GM12878 (cell line): ENCODE data around the gene PKN3. TPM values are rescaled to one million over a fixed set of nuclear protein-coding genes. Genes with fewer than 3 reads are reported as not detected.

Source experiments
- ASH2L ChIP-seq: fragments of 300-600, 200-600 bp; sonication (generic); IDR thresholded peaks from 2 replicates; pipeline ENCODE4 v1.6.1; 2017; ENCODE audit warnings: low read depth, mild to moderate bottlenecking, borderline replicate concordance
- IKZF1 ChIP-seq: fragments of 450-650 bp; conservative IDR thresholded peaks from 2 replicates; pipeline ENCODE4 v1.6.1; 2017; ENCODE audit warnings: antibody characterized with exemption, mild to moderate bottlenecking
- POLR2AphosphoS5 ChIP-seq: IDR thresholded peaks from 2 replicates; pipeline ENCODE4 v1.6.1; 2011; ENCODE audit warnings: mild to moderate bottlenecking, low read length, inconsistent platforms
- SIN3A ChIP-seq: IDR thresholded peaks from 2 replicates; pipeline ENCODE4 v1.6.1; 2012; ENCODE audit warnings: low read depth, low read length, improper control_type of control experiment
- SMC3 ChIP-seq: IDR thresholded peaks from 2 replicates; pipeline ENCODE4 v1.6.1; 2011; ENCODE audit warnings: low read length, improper control_type of control experiment, borderline replicate concordance
- SP1 ChIP-seq: IDR thresholded peaks from one replicate; pipeline ENCODE4 v1.6.1; 2011; ENCODE audit warnings: low read depth, low read length
- TBL1XR1 ChIP-seq: IDR thresholded peaks from 2 replicates; pipeline ENCODE4 v1.6.1; 2012; ENCODE audit warnings: low read depth, low read length, improper control_type of control experiment
- polyA plus RNA-seq, 11 experiments: library from polyadenylated mRNA; depleted of rRNA in 4 of 11; unstranded in 6 of 11; stranded (reverse) in 5 of 11; fragments of >200 nt; fragmentation: Nextera tagmentation in 4 of 11; fragmentation: Illumina TruSeq in 1 of 11; extraction: Ambion mirVana in 4 of 11; extraction: Trizol in 1 of 11; gene quantifications; 1 replicate in 1 of 11; 2 replicates in 10 of 11; pipeline versions ENCODE4 v1.2.1 to v1.2.3, GENCODE V29; 2011 to 2016; ENCODE audit warnings: inconsistent platforms in 2 of 11, missing spikeins in 2 of 11, low read depth in 1 of 11
- total RNA-seq, 4 experiments: library from RNA; depleted of rRNA in 3 of 4; stranded (reverse); fragments of >200 nt in 3 of 4; fragmentation: Illumina TruSeq in 1 of 4; extraction: Trizol in 1 of 4; gene quantifications; 2 replicates each; pipeline versions ENCODE4 v1.2.1 to v1.2.3, GENCODE V29; 2013 to 2021
- TF ChIP-seq, protein P1 (sequence below): fragments of 450-650 bp; IDR thresholded peaks from 2 replicates; pipeline ENCODE4 v1.6.1; 2016; ENCODE audit warnings: mild to moderate bottlenecking, moderate library complexity, borderline replicate concordance
- TF ChIP-seq, protein P2 (sequence below): fragments of 450-650 bp; IDR thresholded peaks from 2 replicates; pipeline ENCODE4 v1.6.1; 2018; ENCODE audit warnings: mild to moderate bottlenecking, low read depth, moderate library complexity; ENCODE audit not compliant: partially characterized antibody
- TF ChIP-seq, protein P3 (sequence below): IDR thresholded peaks from 2 replicates; pipeline ENCODE4 v1.6.1; 2012; ENCODE audit warnings: improper control_type of control experiment, low read depth, low read length; ENCODE audit not compliant: insufficient replicate concordance
- TF ChIP-seq, protein P4 (sequence below): fragments of 450-650 bp; IDR thresholded peaks from 2 replicates; pipeline ENCODE4 v1.6.1; 2014; ENCODE audit warnings: mild to moderate bottlenecking
- TF ChIP-seq, protein P5 (sequence below): fragments of 450-650 bp; conservative IDR thresholded peaks from 2 replicates; pipeline ENCODE4 v1.6.1; 2017; ENCODE audit warnings: mild to moderate bottlenecking, moderate library complexity

PKN3 gene
- total and polyA plus RNA-seq, 10 of the 15 experiments (the other 5 are each of a cell fraction or from before 2014, with no cell fraction given), result 0.35 to 11.0 (median 3.3) TPM

DNA sequence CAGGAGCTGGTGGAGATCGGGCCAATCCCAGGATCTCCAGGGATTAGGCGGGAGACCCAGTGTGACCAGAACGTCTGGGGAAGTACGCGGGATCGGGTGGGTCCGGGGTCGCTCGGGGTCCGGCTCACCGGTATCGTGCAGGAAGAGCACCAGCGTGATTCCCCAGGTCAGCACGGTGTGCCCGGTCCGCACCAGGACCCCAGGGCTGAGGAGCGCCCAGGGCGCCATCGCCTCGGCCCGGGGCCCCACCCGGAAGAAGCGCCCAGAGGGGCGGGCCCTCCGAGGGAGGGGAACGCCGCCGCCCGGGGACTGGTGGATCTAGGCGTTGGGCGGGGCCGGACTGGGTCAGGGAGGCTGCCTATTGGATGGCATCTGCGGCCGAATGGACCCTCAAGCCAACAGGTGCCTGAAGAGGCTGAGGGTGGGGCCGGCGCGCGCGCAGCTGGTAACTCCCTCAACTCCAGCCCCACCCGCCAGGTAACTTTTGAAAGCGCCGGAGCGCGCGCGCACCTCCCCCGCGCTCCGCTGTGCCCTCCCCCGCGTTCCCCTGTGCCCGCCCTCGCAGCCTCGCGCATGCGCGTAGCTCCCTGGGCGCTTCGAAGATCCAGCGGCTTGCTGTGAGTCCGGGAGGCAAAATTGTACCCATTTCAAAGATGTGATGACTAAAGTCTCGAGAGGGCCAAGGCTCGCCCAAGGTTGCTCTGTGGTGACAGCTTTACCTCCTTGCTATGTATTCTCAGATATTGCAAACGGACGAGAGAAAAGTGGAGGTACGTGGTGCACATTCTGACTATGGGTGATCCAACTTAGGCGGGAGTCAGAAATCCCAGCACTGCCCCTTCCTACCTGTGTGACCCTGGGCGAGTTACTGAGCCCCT is 21.8 kb downstream of the PKN3 start, which contains the start of gene ZDHHC12 (continued):
- TF ChIP-seq TBL1XR1 (no peak), SIN3A (no peak), IKZF1 (peak; percentile 89), ASH2L (no peak), SMC3 (no peak), POLR2AphosphoS5 (peak; percentile 94), SP1 (peak; percentile 95)
- TF ChIP-seq, protein P1, sequence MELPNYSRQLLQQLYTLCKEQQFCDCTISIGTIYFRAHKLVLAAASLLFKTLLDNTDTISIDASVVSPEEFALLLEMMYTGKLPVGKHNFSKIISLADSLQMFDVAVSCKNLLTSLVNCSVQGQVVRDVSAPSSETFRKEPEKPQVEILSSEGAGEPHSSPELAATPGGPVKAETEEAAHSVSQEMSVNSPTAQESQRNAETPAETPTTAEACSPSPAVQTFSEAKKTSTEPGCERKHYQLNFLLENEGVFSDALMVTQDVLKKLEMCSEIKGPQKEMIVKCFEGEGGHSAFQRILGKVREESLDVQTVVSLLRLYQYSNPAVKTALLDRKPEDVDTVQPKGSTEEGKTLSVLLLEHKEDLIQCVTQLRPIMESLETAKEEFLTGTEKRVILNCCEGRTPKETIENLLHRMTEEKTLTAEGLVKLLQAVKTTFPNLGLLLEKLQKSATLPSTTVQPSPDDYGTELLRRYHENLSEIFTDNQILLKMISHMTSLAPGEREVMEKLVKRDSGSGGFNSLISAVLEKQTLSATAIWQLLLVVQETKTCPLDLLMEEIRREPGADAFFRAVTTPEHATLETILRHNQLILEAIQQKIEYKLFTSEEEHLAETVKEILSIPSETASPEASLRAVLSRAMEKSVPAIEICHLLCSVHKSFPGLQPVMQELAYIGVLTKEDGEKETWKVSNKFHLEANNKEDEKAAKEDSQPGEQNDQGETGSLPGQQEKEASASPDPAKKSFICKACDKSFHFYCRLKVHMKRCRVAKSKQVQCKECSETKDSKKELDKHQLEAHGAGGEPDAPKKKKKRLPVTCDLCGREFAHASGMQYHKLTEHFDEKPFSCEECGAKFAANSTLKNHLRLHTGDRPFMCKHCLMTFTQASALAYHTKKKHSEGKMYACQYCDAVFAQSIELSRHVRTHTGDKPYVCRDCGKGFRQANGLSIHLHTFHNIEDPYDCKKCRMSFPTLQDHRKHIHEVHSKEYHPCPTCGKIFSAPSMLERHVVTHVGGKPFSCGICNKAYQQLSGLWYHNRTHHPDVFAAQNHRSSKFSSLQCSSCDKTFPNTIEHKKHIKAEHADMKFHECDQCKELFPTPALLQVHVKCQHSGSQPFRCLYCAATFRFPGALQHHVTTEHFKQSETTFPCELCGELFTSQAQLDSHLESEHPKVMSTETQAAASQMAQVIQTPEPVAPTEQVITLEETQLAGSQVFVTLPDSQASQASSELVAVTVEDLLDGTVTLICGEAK, result no peak
- TF ChIP-seq, protein P2, sequence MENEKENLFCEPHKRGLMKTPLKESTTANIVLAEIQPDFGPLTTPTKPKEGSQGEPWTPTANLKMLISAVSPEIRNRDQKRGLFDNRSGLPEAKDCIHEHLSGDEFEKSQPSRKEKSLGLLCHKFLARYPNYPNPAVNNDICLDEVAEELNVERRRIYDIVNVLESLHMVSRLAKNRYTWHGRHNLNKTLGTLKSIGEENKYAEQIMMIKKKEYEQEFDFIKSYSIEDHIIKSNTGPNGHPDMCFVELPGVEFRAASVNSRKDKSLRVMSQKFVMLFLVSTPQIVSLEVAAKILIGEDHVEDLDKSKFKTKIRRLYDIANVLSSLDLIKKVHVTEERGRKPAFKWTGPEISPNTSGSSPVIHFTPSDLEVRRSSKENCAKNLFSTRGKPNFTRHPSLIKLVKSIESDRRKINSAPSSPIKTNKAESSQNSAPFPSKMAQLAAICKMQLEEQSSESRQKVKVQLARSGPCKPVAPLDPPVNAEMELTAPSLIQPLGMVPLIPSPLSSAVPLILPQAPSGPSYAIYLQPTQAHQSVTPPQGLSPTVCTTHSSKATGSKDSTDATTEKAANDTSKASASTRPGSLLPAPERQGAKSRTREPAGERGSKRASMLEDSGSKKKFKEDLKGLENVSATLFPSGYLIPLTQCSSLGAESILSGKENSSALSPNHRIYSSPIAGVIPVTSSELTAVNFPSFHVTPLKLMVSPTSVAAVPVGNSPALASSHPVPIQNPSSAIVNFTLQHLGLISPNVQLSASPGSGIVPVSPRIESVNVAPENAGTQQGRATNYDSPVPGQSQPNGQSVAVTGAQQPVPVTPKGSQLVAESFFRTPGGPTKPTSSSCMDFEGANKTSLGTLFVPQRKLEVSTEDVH, result no peak
- TF ChIP-seq, protein P3, sequence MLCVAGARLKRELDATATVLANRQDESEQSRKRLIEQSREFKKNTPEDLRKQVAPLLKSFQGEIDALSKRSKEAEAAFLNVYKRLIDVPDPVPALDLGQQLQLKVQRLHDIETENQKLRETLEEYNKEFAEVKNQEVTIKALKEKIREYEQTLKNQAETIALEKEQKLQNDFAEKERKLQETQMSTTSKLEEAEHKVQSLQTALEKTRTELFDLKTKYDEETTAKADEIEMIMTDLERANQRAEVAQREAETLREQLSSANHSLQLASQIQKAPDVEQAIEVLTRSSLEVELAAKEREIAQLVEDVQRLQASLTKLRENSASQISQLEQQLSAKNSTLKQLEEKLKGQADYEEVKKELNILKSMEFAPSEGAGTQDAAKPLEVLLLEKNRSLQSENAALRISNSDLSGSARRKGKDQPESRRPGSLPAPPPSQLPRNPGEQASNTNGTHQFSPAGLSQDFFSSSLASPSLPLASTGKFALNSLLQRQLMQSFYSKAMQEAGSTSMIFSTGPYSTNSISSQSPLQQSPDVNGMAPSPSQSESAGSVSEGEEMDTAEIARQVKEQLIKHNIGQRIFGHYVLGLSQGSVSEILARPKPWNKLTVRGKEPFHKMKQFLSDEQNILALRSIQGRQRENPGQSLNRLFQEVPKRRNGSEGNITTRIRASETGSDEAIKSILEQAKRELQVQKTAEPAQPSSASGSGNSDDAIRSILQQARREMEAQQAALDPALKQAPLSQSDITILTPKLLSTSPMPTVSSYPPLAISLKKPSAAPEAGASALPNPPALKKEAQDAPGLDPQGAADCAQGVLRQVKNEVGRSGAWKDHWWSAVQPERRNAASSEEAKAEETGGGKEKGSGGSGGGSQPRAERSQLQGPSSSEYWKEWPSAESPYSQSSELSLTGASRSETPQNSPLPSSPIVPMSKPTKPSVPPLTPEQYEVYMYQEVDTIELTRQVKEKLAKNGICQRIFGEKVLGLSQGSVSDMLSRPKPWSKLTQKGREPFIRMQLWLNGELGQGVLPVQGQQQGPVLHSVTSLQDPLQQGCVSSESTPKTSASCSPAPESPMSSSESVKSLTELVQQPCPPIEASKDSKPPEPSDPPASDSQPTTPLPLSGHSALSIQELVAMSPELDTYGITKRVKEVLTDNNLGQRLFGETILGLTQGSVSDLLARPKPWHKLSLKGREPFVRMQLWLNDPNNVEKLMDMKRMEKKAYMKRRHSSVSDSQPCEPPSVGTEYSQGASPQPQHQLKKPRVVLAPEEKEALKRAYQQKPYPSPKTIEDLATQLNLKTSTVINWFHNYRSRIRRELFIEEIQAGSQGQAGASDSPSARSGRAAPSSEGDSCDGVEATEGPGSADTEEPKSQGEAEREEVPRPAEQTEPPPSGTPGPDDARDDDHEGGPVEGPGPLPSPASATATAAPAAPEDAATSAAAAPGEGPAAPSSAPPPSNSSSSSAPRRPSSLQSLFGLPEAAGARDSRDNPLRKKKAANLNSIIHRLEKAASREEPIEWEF, result no peak
- TF ChIP-seq, protein P4, sequence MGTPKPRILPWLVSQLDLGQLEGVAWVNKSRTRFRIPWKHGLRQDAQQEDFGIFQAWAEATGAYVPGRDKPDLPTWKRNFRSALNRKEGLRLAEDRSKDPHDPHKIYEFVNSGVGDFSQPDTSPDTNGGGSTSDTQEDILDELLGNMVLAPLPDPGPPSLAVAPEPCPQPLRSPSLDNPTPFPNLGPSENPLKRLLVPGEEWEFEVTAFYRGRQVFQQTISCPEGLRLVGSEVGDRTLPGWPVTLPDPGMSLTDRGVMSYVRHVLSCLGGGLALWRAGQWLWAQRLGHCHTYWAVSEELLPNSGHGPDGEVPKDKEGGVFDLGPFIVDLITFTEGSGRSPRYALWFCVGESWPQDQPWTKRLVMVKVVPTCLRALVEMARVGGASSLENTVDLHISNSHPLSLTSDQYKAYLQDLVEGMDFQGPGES, result peak; percentile 78
- TF ChIP-seq, protein P5, sequence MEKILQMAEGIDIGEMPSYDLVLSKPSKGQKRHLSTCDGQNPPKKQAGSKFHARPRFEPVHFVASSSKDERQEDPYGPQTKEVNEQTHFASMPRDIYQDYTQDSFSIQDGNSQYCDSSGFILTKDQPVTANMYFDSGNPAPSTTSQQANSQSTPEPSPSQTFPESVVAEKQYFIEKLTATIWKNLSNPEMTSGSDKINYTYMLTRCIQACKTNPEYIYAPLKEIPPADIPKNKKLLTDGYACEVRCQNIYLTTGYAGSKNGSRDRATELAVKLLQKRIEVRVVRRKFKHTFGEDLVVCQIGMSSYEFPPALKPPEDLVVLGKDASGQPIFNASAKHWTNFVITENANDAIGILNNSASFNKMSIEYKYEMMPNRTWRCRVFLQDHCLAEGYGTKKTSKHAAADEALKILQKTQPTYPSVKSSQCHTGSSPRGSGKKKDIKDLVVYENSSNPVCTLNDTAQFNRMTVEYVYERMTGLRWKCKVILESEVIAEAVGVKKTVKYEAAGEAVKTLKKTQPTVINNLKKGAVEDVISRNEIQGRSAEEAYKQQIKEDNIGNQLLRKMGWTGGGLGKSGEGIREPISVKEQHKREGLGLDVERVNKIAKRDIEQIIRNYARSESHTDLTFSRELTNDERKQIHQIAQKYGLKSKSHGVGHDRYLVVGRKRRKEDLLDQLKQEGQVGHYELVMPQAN, result peak; percentile 69
